ENCODE data around the gene SF3B3. TPM values are rescaled to one million over a fixed set of nuclear protein-coding genes. Genes with fewer than 3 reads are reported as not detected.

The SF3B3 gene
- total RNA-seq, 1 experiment from 2014 or later: 475 TPM

DNA sequence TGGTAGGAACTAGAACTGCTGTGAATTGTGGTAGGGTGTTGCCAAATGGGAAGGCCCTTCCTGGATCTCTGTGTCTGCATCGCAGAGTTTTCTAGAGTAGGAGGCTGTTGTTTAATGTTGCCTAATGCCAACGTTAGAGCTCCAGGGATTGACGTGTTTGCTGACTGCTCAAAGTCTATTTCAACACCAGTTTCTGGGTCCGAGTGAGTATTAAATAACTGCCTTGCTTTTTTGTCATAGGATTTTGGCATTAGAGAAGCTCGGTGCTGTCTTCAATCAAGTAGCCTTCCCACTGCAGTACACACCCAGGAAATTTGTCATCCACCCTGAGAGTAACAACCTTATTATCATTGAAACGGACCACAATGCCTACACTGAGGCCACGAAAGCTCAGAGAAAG lies 40.0 kb downstream of the SF3B3 start:
- ChIA-PET CTCF (no interaction called here), POLR2A (no interaction called here)
- no peak for TF ChIP-seq NR3C1 (CRISPR knock-in tag; conservative IDR thresholded peaks at IDR 0.05; ENCODE audit: low read depth)
- TF ChIP-seq NFYB (CRISPR knock-in tag; conservative IDR thresholded peaks at IDR 0.05; ENCODE audit: low read depth): no peak
- Mint-ChIP-seq H3K9me3 (no peaks in the 10 kb centered on the region), H3K4me3 (no peak overlapping the region), H3K36me3 (peaks cover 92% of the 10 kb centered on the region), H3K27me3 (ENCODE audit: low read depth) (no peaks in the 10 kb centered on the region), H3K4me1 (no peaks in the 10 kb centered on the region), H3K27ac (peak overlapping the region; percentile 19; the same call in 1 of the 2 replicates)
- no peak for ATAC-seq
- DNase-seq (ENCODE audit: low spot score): no peak

DNA sequence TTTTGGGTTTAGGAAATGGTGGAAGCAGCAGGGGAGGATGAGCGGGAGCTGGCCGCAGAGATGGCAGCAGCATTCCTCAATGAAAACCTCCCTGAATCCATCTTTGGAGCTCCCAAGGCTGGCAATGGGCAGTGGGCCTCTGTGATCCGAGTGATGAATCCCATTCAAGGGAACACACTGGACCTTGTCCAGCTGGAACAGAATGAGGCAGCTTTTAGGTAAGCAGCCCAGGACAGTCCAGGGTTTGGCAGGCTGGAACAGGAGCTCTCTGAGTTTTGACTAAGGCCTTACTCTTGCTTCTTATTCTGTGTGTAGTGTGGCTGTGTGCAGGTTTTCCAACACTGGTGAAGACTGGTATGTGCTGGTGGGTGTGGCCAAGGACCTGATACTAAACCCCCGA lies 41.4 kb downstream of the SF3B3 start:
- no peak overlapping the region for H3K4me3 Mint-ChIP-seq
- H3K27ac Mint-ChIP-seq: no peak overlapping the region
- no peaks in the 10 kb centered on the region for H3K27me3 Mint-ChIP-seq (ENCODE audit: low read depth)
- DNase-seq (ENCODE audit: low spot score) (no peak), ATAC-seq (no peak; the same call in 1 of the 2 replicates)
- no peaks in the 10 kb centered on the region for H3K9me3 Mint-ChIP-seq
- peaks cover 95% of the 10 kb centered on the region for H3K36me3 Mint-ChIP-seq
- H3K4me1 Mint-ChIP-seq: no peaks in the 10 kb centered on the region
- ChIA-PET CTCF (no interaction called here), POLR2A (interaction anchor here (1.5 kb wide), 1 partner anchor 42 kb away, joined by 4 read pairs; the partner anchor contains the start of genes COG4 and SF3B3)
- TF ChIP-seq TCF7 (CRISPR knock-in tag; IDR thresholded peaks at IDR 0.05; ENCODE audit: low read depth) (no peak), ZNF263 (CRISPR knock-in tag; IDR thresholded peaks at IDR 0.05; ENCODE audit: low read depth) (no peak), ZNF317 (CRISPR knock-in tag; IDR thresholded peaks at IDR 0.05; ENCODE audit: borderline replicate concordance, low read depth) (no peak), ZNF232 (CRISPR knock-in tag; IDR thresholded peaks at IDR 0.05) (no peak), ZNF423 (CRISPR knock-in tag; IDR thresholded peaks at IDR 0.05) (no peak), NFE2L1 (CRISPR knock-in tag; IDR thresholded peaks at IDR 0.05) (no peak), PRRX2 (CRISPR knock-in tag; IDR thresholded peaks at IDR 0.05) (no peak), TEAD1 (CRISPR knock-in tag; IDR thresholded peaks at IDR 0.05) (no peak), CREB1 (CRISPR knock-in tag; IDR thresholded peaks at IDR 0.05) (no peak), ETV6 (CRISPR knock-in tag; IDR thresholded peaks at IDR 0.05) (no peak), GRHL2 (CRISPR knock-in tag; IDR thresholded peaks at IDR 0.05; ENCODE audit: insufficient replicate concordance, severe bottlenecking) (no peak), TEAD4 (CRISPR knock-in tag; IDR thresholded peaks at IDR 0.05) (no peak), IRF2 (CRISPR knock-in tag; IDR thresholded peaks at IDR 0.05; ENCODE audit: borderline replicate concordance, low read depth) (no peak), KAT7 (CRISPR knock-in tag; IDR thresholded peaks at IDR 0.05; ENCODE audit: borderline replicate concordance) (no peak), ATF1 (CRISPR knock-in tag; IDR thresholded peaks at IDR 0.05) (no peak), ZNF396 (CRISPR knock-in tag; IDR thresholded peaks at IDR 0.05; ENCODE audit: borderline replicate concordance) (no peak)
- TF ChIP-seq, protein P1, sequence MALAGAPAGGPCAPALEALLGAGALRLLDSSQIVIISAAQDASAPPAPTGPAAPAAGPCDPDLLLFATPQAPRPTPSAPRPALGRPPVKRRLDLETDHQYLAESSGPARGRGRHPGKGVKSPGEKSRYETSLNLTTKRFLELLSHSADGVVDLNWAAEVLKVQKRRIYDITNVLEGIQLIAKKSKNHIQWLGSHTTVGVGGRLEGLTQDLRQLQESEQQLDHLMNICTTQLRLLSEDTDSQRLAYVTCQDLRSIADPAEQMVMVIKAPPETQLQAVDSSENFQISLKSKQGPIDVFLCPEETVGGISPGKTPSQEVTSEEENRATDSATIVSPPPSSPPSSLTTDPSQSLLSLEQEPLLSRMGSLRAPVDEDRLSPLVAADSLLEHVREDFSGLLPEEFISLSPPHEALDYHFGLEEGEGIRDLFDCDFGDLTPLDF (CRISPR knock-in tag; IDR thresholded peaks at IDR 0.05): no peak
- TF ChIP-seq, protein P2, sequence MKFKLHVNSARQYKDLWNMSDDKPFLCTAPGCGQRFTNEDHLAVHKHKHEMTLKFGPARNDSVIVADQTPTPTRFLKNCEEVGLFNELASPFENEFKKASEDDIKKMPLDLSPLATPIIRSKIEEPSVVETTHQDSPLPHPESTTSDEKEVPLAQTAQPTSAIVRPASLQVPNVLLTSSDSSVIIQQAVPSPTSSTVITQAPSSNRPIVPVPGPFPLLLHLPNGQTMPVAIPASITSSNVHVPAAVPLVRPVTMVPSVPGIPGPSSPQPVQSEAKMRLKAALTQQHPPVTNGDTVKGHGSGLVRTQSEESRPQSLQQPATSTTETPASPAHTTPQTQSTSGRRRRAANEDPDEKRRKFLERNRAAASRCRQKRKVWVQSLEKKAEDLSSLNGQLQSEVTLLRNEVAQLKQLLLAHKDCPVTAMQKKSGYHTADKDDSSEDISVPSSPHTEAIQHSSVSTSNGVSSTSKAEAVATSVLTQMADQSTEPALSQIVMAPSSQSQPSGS (CRISPR knock-in tag; IDR thresholded peaks at IDR 0.05; ENCODE audit: borderline replicate concordance, low read depth): no peak
- TF ChIP-seq, protein P3, sequence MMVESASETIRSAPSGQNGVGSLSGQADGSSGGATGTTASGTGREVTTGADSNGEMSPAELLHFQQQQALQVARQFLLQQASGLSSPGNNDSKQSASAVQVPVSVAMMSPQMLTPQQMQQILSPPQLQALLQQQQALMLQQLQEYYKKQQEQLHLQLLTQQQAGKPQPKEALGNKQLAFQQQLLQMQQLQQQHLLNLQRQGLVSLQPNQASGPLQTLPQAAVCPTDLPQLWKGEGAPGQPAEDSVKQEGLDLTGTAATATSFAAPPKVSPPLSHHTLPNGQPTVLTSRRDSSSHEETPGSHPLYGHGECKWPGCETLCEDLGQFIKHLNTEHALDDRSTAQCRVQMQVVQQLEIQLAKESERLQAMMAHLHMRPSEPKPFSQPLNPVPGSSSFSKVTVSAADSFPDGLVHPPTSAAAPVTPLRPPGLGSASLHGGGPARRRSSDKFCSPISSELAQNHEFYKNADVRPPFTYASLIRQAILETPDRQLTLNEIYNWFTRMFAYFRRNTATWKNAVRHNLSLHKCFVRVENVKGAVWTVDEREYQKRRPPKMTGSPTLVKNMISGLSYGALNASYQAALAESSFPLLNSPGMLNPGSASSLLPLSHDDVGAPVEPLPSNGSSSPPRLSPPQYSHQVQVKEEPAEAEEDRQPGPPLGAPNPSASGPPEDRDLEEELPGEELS (CRISPR knock-in tag; IDR thresholded peaks at IDR 0.05): no peak
- TF ChIP-seq, protein P4, sequence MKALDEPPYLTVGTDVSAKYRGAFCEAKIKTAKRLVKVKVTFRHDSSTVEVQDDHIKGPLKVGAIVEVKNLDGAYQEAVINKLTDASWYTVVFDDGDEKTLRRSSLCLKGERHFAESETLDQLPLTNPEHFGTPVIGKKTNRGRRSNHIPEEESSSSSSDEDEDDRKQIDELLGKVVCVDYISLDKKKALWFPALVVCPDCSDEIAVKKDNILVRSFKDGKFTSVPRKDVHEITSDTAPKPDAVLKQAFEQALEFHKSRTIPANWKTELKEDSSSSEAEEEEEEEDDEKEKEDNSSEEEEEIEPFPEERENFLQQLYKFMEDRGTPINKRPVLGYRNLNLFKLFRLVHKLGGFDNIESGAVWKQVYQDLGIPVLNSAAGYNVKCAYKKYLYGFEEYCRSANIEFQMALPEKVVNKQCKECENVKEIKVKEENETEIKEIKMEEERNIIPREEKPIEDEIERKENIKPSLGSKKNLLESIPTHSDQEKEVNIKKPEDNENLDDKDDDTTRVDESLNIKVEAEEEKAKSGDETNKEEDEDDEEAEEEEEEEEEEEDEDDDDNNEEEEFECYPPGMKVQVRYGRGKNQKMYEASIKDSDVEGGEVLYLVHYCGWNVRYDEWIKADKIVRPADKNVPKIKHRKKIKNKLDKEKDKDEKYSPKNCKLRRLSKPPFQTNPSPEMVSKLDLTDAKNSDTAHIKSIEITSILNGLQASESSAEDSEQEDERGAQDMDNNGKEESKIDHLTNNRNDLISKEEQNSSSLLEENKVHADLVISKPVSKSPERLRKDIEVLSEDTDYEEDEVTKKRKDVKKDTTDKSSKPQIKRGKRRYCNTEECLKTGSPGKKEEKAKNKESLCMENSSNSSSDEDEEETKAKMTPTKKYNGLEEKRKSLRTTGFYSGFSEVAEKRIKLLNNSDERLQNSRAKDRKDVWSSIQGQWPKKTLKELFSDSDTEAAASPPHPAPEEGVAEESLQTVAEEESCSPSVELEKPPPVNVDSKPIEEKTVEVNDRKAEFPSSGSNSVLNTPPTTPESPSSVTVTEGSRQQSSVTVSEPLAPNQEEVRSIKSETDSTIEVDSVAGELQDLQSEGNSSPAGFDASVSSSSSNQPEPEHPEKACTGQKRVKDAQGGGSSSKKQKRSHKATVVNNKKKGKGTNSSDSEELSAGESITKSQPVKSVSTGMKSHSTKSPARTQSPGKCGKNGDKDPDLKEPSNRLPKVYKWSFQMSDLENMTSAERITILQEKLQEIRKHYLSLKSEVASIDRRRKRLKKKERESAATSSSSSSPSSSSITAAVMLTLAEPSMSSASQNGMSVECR (CRISPR knock-in tag; IDR thresholded peaks at IDR 0.05; ENCODE audit: borderline replicate concordance): no peak
